ELF-1 (cell line): ENCODE results near the gene ACACA.

Source experiments
- DNase-seq: peaks from one replicate; pipeline ENCODE4 v3.0.0-alpha.2; 2016; ENCODE audit warnings: low read depth, low spot score

Gene ACACA

GRCh38 chr17:37069087-37069486 is 337.5 kb downstream of the ACACA start:
- no peak for DNase-seq

DNA sequence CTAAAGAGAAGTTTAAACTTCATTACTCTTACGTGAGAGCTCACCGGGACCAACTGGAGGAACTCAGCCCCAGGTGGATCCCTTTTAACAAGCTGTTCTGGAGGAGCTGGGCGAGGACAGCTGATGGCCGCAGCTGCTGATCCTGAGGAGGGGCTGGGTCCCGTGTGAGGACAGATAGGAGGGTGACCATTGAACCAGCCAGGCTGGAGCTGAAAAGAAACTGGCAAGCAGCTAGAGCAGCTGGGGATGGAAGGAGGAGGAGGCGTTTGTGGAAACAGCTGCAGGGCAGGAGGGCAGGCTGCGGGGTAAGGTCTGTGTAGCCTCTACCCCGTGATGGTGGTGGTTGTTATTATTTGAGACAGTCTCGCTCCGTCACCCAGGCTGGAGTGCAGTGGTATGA is 338.4 kb downstream of the ACACA start:
- no peak for DNase-seq

DNA sequence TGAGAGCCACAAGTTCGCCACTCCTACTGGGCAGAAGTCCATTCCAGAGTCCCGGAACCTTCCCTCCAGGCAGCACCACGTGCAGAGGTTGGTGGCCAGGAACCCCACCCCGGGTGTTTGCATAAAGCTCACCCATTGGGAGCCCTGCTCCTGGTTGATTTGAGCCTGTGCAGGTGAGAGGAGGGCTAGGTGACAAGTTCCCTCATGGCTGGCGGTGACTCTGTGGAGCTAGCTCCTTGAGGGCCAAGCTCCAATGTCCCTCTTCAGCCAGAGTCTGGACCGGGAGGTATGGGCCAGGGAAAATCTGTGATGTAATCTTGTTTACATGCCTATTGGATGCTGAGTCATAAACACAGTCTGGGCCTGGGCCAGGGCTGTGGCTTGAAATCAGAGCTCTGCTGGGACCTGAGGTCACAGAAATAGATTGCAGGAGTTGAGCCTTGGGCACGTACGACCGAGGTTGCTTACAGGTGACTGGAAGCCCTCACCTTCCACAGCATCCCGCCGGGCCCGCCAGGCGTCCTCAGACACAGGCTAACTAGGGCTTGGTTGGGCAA is 339.0 kb downstream of the ACACA start:
- DNase-seq: peak; percentile 86

- no peak for DNase-seq
Measured at GRCh38 chr17:37066322-37067255, 340.0 kb downstream of the ACACA start.

DNA sequence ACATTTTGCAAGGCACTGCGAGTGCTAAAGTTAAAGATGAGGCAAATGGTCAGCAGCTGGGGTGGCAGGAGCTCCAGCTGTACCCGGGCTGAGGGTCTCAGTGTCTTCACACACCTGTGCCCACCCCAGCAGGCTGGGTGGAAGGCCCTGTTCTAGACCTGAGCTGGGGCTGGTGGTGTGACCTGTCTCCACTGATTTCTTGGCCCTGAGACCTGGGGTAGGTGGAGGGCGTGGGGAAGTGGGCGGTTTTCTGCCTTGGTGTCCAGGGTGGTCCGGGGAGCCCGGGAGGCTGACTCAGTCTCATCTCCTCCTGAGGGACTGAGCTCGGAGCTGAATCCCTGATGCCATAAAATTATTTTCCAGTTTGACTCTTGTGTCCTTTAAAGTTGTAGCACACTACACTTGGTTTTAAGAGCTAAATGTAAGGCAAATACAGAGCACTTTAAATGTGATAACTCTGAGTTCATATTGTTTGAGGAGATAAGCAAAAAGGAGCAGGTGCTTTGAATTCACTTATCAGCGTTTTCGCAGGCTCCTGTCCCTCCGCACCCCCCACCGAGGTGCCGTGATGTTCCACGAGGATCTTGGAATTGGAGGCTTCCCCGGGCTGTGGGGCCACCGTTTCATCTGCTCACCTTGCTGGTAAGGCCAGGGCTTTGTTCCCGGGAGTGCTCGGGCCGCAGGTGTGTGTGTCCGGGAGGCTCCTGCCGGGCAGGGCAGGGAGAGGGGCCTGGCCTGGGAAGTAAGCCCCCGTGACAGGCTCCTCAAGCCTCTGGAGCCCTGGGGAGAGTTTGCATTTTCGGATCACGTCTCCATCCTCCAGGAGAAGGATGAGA is 340.9 kb downstream of the ACACA start:
- DNase-seq: peak; percentile 26

DNA sequence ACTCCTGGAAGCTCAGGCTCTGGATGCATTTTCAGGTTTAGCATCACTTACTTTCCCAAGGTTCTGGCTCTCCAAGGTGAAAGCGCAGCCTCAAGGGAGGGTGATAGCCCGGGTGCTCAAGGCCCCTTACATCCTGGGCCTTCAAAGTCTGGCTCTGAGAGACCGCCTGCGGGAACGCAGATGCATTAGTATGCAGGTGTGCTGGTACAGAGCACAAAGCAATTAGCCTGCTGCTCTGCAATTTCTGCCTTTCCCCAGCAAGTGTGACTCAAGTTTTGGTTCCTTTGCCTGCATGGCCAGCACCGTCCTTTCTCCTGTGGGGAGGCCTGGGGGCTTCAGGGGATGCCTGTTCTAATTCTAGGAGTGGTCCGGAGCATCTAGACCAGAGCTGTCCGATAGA is 341.7 kb downstream of the ACACA start:
- DNase-seq: peak; percentile 72

DNA sequence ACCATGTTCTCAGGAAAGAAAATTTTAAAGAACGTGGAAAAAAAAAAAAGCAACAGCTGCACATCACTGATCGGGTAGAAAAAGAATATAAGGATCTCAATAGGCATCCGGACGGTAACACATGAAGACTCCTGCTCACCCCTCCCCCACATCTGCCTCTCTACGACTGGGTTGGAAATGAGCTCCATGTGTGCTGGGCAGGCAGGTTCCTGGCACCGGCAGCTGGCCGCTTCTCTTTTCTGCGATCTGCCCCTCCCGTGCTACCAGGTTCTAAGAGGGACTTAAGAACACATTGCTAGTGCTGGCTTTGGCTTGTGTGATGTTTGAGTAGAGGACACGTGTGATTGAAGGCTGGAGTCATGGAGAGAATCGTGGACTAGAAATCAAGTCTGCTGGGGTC is 342.4 kb downstream of the ACACA start:
- DNase-seq: no peak

- DNase-seq: no peak
Measured at GRCh38 chr17:37062021-37062420, 344.6 kb downstream of the ACACA start.

- DNase-seq: no peak
Measured at GRCh38 chr17:37060928-37061327, 345.7 kb downstream of the ACACA start.

DNA sequence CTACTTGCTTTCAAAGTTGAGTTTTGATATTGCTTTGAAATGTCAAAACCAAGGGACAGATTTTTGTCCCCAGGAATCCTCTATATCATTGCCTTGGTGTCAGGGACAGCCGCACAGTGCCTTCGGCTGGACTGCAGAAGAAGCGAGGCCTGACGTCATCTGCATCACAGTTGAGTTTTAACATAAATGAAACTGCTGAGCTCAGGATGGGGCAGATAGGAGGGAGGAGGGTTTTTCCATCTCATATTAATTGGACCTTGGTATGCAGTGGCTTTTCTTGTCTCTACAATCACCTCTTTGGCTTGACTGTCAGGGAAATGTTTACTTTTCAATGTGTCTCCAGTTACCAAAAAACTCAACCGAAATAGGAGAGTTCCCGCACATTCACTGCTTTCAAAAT is 346.5 kb downstream of the ACACA start:
- DNase-seq: no peak

- DNase-seq: no peak
Measured at GRCh38 chr17:37059493-37059892, 347.1 kb downstream of the ACACA start.

DNA sequence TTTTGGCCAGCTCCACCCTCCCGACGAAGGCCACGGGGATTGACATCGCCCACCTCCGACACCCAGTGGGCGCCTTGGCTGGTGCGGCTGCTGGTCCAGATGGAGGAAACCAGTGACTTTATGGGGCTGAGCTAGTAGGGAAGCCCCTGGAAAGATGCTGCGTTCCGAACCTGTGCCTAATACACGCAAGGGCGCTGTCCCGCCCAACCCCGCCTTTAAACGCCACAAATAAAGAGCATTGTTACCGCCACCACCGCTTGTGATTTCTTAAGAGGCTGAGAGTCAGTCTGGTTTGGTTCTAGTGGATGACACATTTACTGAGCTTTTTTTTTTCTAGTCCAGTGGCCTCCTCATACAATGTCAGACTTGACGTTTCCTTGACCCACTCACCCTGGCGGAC is 350.0 kb downstream of the ACACA start:
- no peak for DNase-seq

- DNase-seq: peak; percentile 23
Measured at GRCh38 chr17:37054894-37055293, 351.7 kb downstream of the ACACA start.

GRCh38 chr17:37052450-37052849 is 354.2 kb downstream of the ACACA start:
- DNase-seq: no peak

DNA sequence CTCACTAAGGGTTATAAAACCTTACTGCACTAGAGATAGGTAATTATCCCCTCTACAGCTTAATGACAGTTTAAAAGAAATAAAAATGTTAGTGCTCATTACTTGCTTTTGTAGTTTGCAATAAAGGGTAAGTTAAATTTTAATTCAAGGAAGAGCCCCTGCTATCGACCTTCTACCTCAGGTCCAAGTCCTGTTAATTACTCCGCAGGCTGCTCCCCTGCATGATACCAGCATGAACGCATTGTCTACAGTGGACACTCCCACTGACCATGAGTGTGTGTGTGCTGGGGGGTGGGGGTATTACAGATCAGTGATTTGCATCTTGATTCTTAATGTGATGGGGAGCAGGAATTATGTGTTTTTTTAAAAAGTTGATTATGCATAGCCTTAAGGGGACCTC is 354.8 kb downstream of the ACACA start:
- no peak for DNase-seq

- DNase-seq: no peak
Measured at GRCh38 chr17:37051381-37051780, 355.3 kb downstream of the ACACA start.

GRCh38 chr17:37050920-37051319 is 355.7 kb downstream of the ACACA start:
- DNase-seq: no peak

GRCh38 chr17:37048811-37049210 is 357.8 kb downstream of the ACACA start:
- no peak for DNase-seq

DNA sequence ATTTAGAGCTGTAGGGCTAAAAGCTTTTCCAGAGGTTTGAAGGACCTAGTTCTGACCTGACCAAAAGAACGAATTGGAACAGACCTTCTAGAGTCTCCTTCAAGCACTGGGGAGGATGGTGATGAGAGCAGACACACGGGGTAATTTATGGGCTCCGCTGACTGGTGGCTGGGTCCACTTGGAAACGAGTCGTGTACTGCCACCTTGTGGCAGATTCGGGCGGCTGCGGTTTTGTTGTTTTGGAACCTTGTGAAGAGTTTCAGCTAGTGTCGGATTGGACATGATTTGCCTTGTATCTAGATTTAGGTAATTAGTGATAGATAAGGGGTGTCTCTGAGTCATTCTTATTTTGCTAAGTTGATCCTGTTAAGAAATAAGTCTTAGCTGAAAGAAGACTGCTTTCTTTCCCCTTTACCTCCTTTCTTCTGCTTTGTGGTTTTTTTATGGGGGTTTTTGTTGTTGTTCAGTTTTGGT is 359.0 kb downstream of the ACACA start:
- DNase-seq: peak; percentile 93

DNA sequence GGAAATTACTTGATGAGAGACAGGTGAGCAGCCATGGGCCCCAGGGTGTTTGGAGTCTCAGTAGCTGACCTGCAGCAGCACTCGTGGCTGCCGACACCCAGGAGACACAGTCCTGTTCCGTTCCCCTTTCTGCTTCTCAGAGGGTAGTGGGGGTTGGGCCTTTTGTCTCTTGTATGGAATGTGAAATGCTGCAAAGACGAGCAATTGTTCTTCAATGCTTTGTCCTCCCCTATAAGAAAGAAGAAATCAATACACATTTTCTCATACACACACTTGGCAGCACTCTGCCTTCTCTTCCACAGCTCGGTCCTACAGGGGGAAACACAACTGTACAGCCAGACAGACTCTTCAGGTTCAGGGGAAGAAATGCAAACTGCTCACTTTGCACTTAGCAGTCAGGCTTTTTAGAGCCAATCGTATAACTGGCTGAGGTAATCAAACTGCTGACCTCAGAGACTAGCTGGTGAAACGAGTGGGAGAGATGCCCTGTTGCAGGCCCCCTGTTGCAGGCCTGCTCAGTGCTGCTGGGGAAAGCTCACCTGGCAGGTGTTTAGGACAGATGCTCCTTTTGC is 361.2 kb downstream of the ACACA start:
- no peak for DNase-seq

- DNase-seq: no peak
Measured at GRCh38 chr17:37043201-37043600, 363.4 kb downstream of the ACACA start.

GRCh38 chr17:37041932-37042331 is 364.7 kb downstream of the ACACA start:
- DNase-seq: no peak
